ENCODE measurements around the gene EVL.

GRCh38 chr14:100114109-100114765 lies 49.0 kb downstream of the EVL start:
- TF ChIP-seq, protein P1, sequence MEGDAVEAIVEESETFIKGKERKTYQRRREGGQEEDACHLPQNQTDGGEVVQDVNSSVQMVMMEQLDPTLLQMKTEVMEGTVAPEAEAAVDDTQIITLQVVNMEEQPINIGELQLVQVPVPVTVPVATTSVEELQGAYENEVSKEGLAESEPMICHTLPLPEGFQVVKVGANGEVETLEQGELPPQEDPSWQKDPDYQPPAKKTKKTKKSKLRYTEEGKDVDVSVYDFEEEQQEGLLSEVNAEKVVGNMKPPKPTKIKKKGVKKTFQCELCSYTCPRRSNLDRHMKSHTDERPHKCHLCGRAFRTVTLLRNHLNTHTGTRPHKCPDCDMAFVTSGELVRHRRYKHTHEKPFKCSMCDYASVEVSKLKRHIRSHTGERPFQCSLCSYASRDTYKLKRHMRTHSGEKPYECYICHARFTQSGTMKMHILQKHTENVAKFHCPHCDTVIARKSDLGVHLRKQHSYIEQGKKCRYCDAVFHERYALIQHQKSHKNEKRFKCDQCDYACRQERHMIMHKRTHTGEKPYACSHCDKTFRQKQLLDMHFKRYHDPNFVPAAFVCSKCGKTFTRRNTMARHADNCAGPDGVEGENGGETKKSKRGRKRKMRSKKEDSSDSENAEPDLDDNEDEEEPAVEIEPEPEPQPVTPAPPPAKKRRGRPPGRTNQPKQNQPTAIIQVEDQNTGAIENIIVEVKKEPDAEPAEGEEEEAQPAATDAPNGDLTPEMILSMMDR (IDR thresholded peaks at IDR 0.05; ENCODE audit: insufficient read depth, low read length), result no peak
- TF ChIP-seq REST (IDR thresholded peaks at IDR 0.05; ENCODE audit: insufficient replicate concordance, low read depth) (no peak), POLR2AphosphoS5 (IDR thresholded peaks at IDR 0.05; ENCODE audit: low read depth) (no peak)

Data from HL-60 (cell line).